ENCODE measurements around the gene UNC79. TPM values are rescaled to one million over a fixed set of nuclear protein-coding genes. Genes with fewer than 3 reads are reported as not detected.

Gene UNC79
- total and polyA plus RNA-seq, 2 donors from 2014 or later = 0.56 to 0.79 TPM

DNA sequence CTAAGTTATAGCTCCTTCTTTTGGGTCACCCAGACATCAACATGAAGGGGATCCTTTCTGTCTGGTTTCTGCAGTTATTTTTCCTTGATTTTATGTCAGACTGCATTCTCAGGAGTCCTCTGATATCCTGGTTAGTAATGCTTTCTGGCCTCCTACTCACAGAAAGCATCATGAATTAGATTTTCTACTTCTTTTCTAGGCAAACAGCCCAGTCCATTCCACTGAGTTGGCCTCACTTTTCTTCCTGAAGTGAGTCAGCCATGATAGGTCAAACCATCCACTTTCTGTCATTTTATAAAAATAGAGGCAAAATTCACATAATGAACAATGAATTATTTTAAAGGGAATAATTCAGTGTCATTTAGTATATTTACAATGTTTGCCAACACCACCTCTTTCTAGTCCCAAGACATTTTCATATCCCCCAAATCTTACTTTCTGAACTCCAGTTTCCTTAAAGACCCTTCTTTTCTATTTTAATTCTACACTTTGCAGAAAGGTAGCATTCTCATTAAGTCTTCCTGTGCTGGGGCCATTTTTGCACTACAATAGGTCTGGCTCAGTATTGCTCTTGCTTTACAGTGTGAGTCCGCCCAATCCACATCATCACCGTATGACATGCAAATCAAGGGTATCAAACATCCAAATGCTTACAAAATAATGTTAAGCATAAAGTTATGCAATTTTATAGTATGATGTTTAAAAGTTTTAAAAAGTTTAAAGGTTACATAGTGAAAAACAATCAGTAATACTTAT is 95.1 kb downstream of the UNC79 start:
- Histone ChIP-seq H3K9ac (ENCODE audit: low read length in 3 of 3) (no peak overlapping the region), H3K27ac (ENCODE audit: low read depth in 2 of 2, low read length in 2 of 2) (no peak overlapping the region), H3K27me3 (ENCODE audit: control insufficient read depth, insufficient read depth, low read length) (no peaks in the 10 kb centered on the region), H3K4me1 (ENCODE audit: control insufficient read depth in 2 of 3, insufficient read depth in 2 of 3, low read depth in 1 of 3, low read length in 3 of 3) (no peaks in the 10 kb centered on the region), H3K36me3 (ENCODE audit: control insufficient read depth in 2 of 3, insufficient read depth in 3 of 3, low read length in 3 of 3) (no peaks in the 10 kb centered on the region), H3K9me3 (ENCODE audit: control insufficient read depth in 2 of 3, insufficient read depth in 1 of 3, low read length in 3 of 3) (no peaks in the 10 kb centered on the region), H3K4me3 (ENCODE audit: low read length in 3 of 3) (no peak overlapping the region)
- TF ChIP-seq, protein P1, sequence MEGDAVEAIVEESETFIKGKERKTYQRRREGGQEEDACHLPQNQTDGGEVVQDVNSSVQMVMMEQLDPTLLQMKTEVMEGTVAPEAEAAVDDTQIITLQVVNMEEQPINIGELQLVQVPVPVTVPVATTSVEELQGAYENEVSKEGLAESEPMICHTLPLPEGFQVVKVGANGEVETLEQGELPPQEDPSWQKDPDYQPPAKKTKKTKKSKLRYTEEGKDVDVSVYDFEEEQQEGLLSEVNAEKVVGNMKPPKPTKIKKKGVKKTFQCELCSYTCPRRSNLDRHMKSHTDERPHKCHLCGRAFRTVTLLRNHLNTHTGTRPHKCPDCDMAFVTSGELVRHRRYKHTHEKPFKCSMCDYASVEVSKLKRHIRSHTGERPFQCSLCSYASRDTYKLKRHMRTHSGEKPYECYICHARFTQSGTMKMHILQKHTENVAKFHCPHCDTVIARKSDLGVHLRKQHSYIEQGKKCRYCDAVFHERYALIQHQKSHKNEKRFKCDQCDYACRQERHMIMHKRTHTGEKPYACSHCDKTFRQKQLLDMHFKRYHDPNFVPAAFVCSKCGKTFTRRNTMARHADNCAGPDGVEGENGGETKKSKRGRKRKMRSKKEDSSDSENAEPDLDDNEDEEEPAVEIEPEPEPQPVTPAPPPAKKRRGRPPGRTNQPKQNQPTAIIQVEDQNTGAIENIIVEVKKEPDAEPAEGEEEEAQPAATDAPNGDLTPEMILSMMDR (IDR thresholded peaks at IDR 0.05; ENCODE audit: borderline replicate concordance, extremely low read depth, insufficient read depth) = no peak
- intact Hi-C loops (cut with DNase I) = no loop called here
- FAIRE-seq = no peak
- no peak for DNase-seq

- FAIRE-seq (no peak), DNase-seq (no peak)
- H3K36me3 ChIP-seq (ENCODE audit: control insufficient read depth in 2 of 3, insufficient read depth in 3 of 3, low read length in 3 of 3) = no peaks in the 10 kb centered on the region
- H3K9ac ChIP-seq (ENCODE audit: low read length in 3 of 3) = no peak overlapping the region
- no peaks in the 10 kb centered on the region for H3K27me3 ChIP-seq (ENCODE audit: control insufficient read depth, insufficient read depth, low read length)
- no peak overlapping the region for H3K4me3 ChIP-seq (ENCODE audit: low read length in 3 of 3)
- no peak overlapping the region for H3K27ac ChIP-seq (ENCODE audit: low read depth in 2 of 2, low read length in 2 of 2)
- H3K4me1 ChIP-seq (ENCODE audit: control insufficient read depth in 2 of 3, insufficient read depth in 2 of 3, low read depth in 1 of 3, low read length in 3 of 3) = no peaks in the 10 kb centered on the region
- H3K9me3 ChIP-seq (ENCODE audit: control insufficient read depth in 2 of 3, insufficient read depth in 1 of 3, low read length in 3 of 3) = no peaks in the 10 kb centered on the region
- TF ChIP-seq, protein P1 (IDR thresholded peaks at IDR 0.05; ENCODE audit: borderline replicate concordance, extremely low read depth, insufficient read depth) = no peak
- intact Hi-C loops (cut with DNase I) = no loop called here
Measured at GRCh38 chr14:93527203-93527607, 96.5 kb downstream of the UNC79 start.

- intact Hi-C loops (cut with DNase I) = no loop called here
- FAIRE-seq = no peak
- H3K4me1 ChIP-seq (ENCODE audit: control insufficient read depth in 2 of 3, insufficient read depth in 2 of 3, low read depth in 1 of 3, low read length in 3 of 3) = peaks cover 0 to 3% (median 3%) of the 10 kb centered on the region in 3 donors
- H3K9me3 ChIP-seq (ENCODE audit: control insufficient read depth in 2 of 3, insufficient read depth in 1 of 3, low read length in 3 of 3) = no peaks in the 10 kb centered on the region
- TF ChIP-seq, protein P1 (IDR thresholded peaks at IDR 0.05; ENCODE audit: borderline replicate concordance, extremely low read depth, insufficient read depth) = no peak
- H3K27me3 ChIP-seq (ENCODE audit: control insufficient read depth, insufficient read depth, low read length) = no peaks in the 10 kb centered on the region
- H3K27ac ChIP-seq (ENCODE audit: low read depth in 2 of 2, low read length in 2 of 2) = no peak overlapping the region
- no peaks in the 10 kb centered on the region for H3K36me3 ChIP-seq (ENCODE audit: control insufficient read depth in 2 of 3, insufficient read depth in 3 of 3, low read length in 3 of 3)
- H3K4me3 ChIP-seq (ENCODE audit: low read length in 3 of 3) = no peak overlapping the region
- H3K9ac ChIP-seq (ENCODE audit: low read length in 3 of 3) = no peak overlapping the region
- DNase-seq = peak in 1 of 5 donors; percentile 38
Measured at GRCh38 chr14:93528884-93529558, 98.3 kb downstream of the UNC79 start.
